ENCODE results near the gene FBXO24. TPM values are rescaled to one million over a fixed set of nuclear protein-coding genes. Genes with fewer than 3 reads are reported as not detected.
A peak's percentile ranks its signal among the peaks of the same experiment; 100 is the strongest.

Gene FBXO24
- total RNA-seq, 1 experiment from 2014 or later = 0.55 TPM

GRCh38 chr7:100582041-100582579 is 4.0 kb upstream of the FBXO24 start:
- DNase-seq (ENCODE audit: low read depth, low spot score) = no peak
- in situ Hi-C loops (cut with HindIII; ENCODE audit: low pct_unique_long_range_greater_than_20kb, low sequenced_read_pairs) = no loop called here

DNA sequence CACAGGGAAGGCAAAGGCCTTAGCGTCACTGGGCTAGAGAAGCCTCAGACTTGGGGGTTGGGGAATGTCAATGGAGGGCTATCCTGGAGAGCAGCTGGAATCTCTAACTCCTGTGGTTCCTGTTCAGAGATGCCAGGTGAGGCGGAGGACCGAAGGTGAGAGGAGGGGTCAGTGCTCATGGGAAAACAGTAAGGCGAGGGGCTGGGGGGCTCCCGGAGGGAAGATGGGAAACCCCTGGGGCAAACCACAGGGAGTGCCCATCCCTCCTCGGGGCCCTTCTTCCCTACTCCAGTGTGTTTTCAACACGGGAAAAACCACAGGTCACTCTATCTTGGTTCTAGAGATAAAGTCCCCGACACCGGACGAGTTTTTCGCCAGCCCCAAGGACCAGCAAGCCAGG is 3.5 kb upstream of the FBXO24 start:
- DNase-seq (ENCODE audit: low read depth, low spot score) = no peak
- in situ Hi-C loops (cut with HindIII; ENCODE audit: low pct_unique_long_range_greater_than_20kb, low sequenced_read_pairs) = no loop called here

- in situ Hi-C loops (cut with HindIII; ENCODE audit: low pct_unique_long_range_greater_than_20kb, low sequenced_read_pairs) = no loop called here
- DNase-seq (ENCODE audit: low read depth, low spot score) = peak; percentile 58
These were observed 2.7 kb upstream of the FBXO24 start for GRCh38 chr7:100583132-100584053.

GRCh38 chr7:100584054-100584682 is 2.0 kb upstream of the FBXO24 start:
- in situ Hi-C loops (cut with HindIII; ENCODE audit: low pct_unique_long_range_greater_than_20kb, low sequenced_read_pairs) = no loop called here
- DNase-seq (ENCODE audit: low read depth, low spot score) = no peak

- in situ Hi-C loops (cut with HindIII; ENCODE audit: low pct_unique_long_range_greater_than_20kb, low sequenced_read_pairs) = no loop called here
- DNase-seq (ENCODE audit: low read depth, low spot score) = no peak
These were observed 1.2 kb upstream of the FBXO24 start for GRCh38 chr7:100584683-100585510.

DNA sequence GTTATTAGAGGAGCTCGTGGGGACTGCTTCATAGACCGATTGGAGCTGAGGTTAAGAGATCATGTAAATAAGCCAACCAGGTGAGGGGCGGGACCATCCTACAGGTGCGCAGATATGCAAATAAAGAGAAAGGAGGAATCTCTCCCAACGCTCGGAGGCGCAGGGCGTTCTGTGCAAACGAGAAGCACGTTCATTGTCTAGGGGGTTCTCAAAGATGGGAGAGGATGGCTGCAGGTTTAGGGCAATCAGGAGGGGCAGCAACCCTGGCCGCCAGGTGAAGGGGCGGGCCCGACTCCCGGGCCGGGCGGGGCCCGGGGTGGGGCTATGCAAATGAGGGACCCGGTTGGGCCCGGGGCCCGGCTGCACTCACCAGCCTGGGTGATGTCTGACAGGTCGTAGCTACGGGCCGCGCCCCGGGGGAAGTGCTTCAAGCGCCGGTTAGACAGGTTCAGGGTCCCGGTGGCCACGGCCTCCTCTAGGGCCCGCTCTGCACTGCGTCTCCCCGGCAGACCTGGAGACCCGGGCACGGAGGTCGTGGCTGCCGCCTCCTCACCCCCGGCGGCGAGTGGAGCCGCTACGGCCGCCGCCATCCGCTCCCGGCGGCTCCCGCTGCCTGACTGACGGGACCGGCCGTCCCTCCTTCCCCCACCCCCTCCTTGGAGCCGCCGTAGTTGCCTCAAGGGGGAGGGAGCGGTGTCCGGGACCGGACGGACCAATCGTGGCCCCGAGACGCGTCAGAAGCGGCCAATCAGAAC is 440 bp upstream of the FBXO24 start, which contains the start of gene LRCH4:
Gene LRCH4, minus strand, starts transcription at position 619 of the 755 bp plus-strand sequence. Its CDS starts 29 bp downstream, at position 590.
- peak; percentile 43 for DNase-seq (ENCODE audit: low read depth, low spot score)
- in situ Hi-C loops (cut with HindIII; ENCODE audit: low pct_unique_long_range_greater_than_20kb, low sequenced_read_pairs) = no loop called here

DNA sequence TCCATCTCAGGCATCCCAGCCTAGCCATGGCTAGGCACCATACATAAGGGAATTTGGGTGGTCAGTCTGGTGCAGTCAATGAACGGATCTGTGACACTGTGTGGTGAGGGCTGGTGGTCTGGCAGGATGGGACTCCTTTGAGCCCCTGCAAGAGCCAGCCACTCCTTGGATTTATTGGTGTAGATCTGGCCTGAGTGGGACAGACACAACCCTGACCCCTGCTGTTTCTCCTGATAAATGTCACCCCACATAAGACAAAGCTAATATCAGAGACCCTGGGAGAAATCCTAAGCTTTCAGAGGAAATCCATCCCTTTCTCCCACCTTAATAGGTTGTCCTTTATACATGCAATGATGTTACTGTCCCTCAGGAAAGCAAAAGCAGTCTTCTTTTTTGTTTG is 2.3 kb downstream of the FBXO24 start:
- in situ Hi-C loops (cut with HindIII; ENCODE audit: low pct_unique_long_range_greater_than_20kb, low sequenced_read_pairs) = no loop called here
- DNase-seq (ENCODE audit: low read depth, low spot score) = peak; percentile 63

DNA sequence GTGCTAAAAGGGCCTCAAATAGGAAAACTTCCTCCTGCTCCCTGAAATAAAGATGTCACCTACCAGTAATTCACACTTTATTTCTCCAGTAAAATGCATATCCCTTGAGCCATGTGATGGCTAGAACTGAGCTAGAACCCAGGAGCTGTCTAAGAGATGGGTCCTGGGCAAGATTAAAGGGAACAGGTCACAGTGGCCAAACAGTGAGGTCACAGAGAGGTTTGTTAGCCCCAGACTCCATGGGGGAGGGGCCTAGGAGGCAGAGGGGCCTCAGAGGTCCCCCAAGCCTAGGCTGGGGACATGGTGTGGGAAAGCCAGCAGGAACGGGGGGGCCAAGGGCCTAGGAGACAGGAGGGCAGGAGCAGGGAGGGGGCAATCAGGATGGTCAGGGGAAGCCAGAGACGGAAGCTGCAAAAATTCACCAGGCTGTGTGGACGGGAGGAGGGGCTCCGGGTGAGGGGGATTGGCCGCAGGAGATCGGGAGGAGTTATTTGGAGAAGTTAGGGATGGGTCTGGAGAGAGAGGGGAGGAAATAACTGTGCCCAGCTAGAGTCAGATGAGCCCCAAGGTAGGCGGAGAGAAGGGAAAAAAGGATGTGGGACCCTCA is 3.3 kb downstream of the FBXO24 start:
- in situ Hi-C loops (cut with HindIII; ENCODE audit: low pct_unique_long_range_greater_than_20kb, low sequenced_read_pairs) = no loop called here
- no peak for DNase-seq (ENCODE audit: low read depth, low spot score)

DNA sequence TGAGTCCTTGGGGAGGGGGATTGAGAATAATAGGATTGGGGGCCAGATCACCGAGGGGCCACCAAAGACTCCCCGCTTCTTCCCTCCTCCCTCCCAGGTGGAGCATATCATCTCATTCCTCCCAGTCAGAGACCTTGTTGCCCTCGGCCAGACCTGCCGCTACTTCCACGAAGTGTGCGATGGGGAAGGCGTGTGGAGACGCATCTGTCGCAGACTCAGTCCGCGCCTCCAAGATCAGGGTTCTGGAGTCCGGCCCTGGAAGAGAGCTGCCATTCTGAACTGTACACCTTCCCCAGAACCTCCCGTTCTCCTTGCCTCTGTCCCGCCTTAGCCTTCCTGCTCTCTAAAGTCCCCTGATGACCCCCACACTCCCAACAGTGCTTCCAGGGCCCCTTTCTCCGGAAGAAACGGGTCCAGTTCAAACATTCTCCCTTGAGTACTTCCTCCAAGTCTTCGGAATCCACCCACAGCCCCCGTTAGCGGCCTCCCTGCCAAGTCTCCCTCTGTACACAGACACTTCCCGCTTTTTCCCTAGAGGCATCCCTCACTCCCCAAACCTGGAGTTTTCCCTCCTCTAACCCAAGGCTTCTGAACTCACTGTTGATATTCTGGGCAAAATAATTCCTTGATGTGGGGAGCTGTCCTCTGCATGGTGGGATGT is 4.1 kb downstream of the FBXO24 start:
- in situ Hi-C loops (cut with HindIII; ENCODE audit: low pct_unique_long_range_greater_than_20kb, low sequenced_read_pairs) = no loop called here

GRCh38 chr7:100591596-100591995 is 5.5 kb downstream of the FBXO24 start:
- in situ Hi-C loops (cut with HindIII; ENCODE audit: low pct_unique_long_range_greater_than_20kb, low sequenced_read_pairs) = no loop called here

More for the DNA sequence above, 4.1 kb downstream of the FBXO24 start:
- no peak for DNase-seq (ENCODE audit: low read depth, low spot score)

GRCh38 chr7:100595188-100595587 is 9.1 kb downstream of the FBXO24 start:
- in situ Hi-C loops (cut with HindIII; ENCODE audit: low pct_unique_long_range_greater_than_20kb, low sequenced_read_pairs) = no loop called here
- DNase-seq (ENCODE audit: low read depth, low spot score) = no peak

More at GRCh38 chr7:100591596-100591995, 5.5 kb downstream of the FBXO24 start:
- DNase-seq (ENCODE audit: low read depth, low spot score) = no peak

- in situ Hi-C loops (cut with HindIII; ENCODE audit: low pct_unique_long_range_greater_than_20kb, low sequenced_read_pairs) = no loop called here
- no peak for DNase-seq (ENCODE audit: low read depth, low spot score)
These were observed 12.3 kb downstream of the FBXO24 start for GRCh38 chr7:100598425-100598824.

DNA sequence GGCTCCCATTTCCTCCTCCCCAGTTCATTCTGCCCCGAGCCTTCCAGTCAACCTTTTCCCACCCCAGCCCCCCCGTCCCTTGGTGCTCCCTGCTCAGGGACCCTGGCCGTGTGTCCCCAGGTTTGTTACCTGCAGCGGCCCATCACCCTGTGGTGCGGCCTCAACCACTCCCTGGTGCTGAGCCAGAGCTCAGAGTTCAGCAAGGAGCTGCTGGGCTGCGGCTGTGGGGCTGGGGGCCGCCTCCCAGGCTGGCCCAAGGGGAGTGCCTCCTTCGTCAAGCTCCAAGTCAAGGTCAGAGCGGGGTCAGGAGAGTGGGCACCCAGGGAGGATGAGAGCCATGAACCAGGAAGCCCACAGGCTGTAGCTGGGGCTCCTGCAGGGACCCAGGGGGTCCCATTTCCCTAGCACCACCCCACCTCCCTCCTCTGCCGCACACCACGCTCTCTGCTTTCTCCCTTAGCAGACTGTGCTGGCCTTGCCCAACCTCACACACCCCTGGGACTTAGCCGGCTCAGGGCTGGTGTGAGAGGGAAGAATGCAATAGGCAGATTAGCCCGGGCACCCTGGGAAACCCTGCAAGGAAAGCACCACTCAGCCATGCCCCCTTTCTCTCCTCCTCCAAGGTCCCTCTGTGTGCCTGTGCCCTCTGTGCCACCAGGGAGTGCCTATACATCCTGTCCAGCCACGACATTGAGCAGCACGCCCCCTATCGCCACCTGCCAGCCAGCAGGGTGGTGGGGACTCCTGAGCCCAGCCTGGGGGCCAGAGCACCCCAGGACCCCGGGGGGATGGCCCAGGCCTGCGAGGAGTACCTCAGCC is 14.0 kb downstream of the FBXO24 start:
- DNase-seq (ENCODE audit: low read depth, low spot score) = peak; percentile 37
- in situ Hi-C loops (cut with HindIII; ENCODE audit: low pct_unique_long_range_greater_than_20kb, low sequenced_read_pairs) = no loop called here

DNA sequence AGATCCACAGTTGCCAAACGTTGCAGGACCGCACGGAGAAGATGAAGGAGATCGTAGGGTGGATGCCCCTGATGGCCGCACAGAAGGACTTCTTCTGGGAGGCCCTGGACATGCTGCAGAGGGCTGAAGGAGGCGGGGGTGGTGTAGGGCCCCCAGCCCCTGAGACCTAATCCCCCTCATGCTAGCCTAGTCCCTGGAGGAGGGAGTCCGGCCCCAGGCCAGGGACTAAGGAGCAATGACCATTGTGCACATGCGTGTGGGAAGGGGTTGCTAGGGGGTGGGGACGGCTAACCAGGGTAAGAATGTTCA is 14.6 kb downstream of the FBXO24 start:
- no peak for DNase-seq (ENCODE audit: low read depth, low spot score)
- in situ Hi-C loops (cut with HindIII; ENCODE audit: low pct_unique_long_range_greater_than_20kb, low sequenced_read_pairs) = no loop called here

GRCh38 chr7:100602889-100603725 is 17.0 kb downstream of the FBXO24 start:
- DNase-seq (ENCODE audit: low read depth, low spot score) = no peak
- in situ Hi-C loops (cut with HindIII; ENCODE audit: low pct_unique_long_range_greater_than_20kb, low sequenced_read_pairs) = no loop called here

Data from SK-MEL-5 (cell line).